ENCODE results near the gene MAP3K3.

GRCh38 chr17:63588797-63589196 is 33.4 kb upstream of the MAP3K3 start:
- TF ChIP-seq CTCF (IDR thresholded peaks at IDR 0.05; ENCODE audit: poor library complexity, severe bottlenecking) = no peak
- no peak for TF ChIP-seq REST (IDR thresholded peaks at IDR 0.05; ENCODE audit: borderline replicate concordance)
